ENCODE results near the gene TBC1D22A.

- TF ChIP-seq EZH2 (IDR thresholded peaks at IDR 0.05; ENCODE audit: low read length) (no peak), CTCF (optimal IDR thresholded peaks at IDR 0.05 in 1 of 3, IDR thresholded peaks at IDR 0.05 in 1 of 3, conservative IDR thresholded peaks at IDR 0.05 in 1 of 3; ENCODE audit: extremely low read depth in 1 of 3, insufficient read depth in 2 of 3, low read length in 3 of 3) (no peak)
Observed at GRCh38 chr22:47191671-47192650, 429.5 kb downstream of the TBC1D22A start.

Measured in keratinocyte (primary cell).